ENCODE data around the gene SH2D7. TPM values are rescaled to one million over a fixed set of nuclear protein-coding genes. Genes with fewer than 3 reads are reported as not detected.

Gene SH2D7
- total and polyA plus RNA-seq, 2 donors (not counting 1 experiment from before 2014, with no cell fraction given): not detected

- Histone ChIP-seq H4K20me1 (ENCODE audit: control insufficient read depth, insufficient read depth, low read length, poor library complexity, severe bottlenecking) (peaks cover 8% of the 10 kb centered on the region), H3K9me3 (ENCODE audit: control extremely low read depth in 1 of 3, control insufficient read depth in 2 of 3, insufficient read depth in 1 of 3, low read length in 2 of 3) (no peaks in the 10 kb centered on the region), H3K9ac (ENCODE audit: low read length) (no peak overlapping the region), H3K36me3 (replicated peaks in 1 of 2; ENCODE audit: control extremely low read depth in 1 of 2, control insufficient read depth in 1 of 2, extremely low read depth in 1 of 2, insufficient read depth in 2 of 2, low read length in 1 of 2) (no peaks in the 10 kb centered on the region), H3K27ac (ENCODE audit: low read length in 2 of 2) (no peak overlapping the region), H3K4me2 (replicated peaks; ENCODE audit: low read depth, low read length, poor library complexity, severe bottlenecking) (no peak overlapping the region), H3K4me1 (ENCODE audit: control insufficient read depth in 2 of 2, insufficient read depth in 2 of 2, low read length in 2 of 2) (peaks cover 59 to 60% of the 10 kb centered on the region in 2 donors), H2AFZ (ENCODE audit: insufficient read depth, low read depth, low read length, poor library complexity, severe bottlenecking) (no peak overlapping the region), H3K79me2 (ENCODE audit: control insufficient read depth, insufficient read depth, low read length) (peaks cover 79% of the 10 kb centered on the region), H3K27me3 (replicated peaks in 1 of 4; ENCODE audit: control extremely low read depth in 1 of 4, control insufficient read depth in 3 of 4, insufficient read depth in 4 of 4, low read length in 3 of 4) (peaks cover 0 to 8% (median 0%) of the 10 kb centered on the region in 4 experiments), H3K4me3 (ENCODE audit: control extremely low read depth in 1 of 5, extremely low read depth in 1 of 5, insufficient read depth in 1 of 5, low read depth in 2 of 5, low read length in 4 of 5) (no peak overlapping the region)
- Mint-ChIP-seq H3K9me3 (ENCODE audit: insufficient read depth) (no peaks in the 10 kb centered on the region), H3K4me3 (no peak overlapping the region), H3K27ac (no peak overlapping the region), H3K4me1 (peaks cover 59% of the 10 kb centered on the region), H3K27me3 (no peaks in the 10 kb centered on the region)
- TF ChIP-seq EZH2 (IDR thresholded peaks at IDR 0.05; ENCODE audit: borderline replicate concordance, insufficient read depth, low read depth, low read length, poor library complexity, severe bottlenecking) (no peak), CTCF (IDR thresholded peaks at IDR 0.05) (no peak)
- DNase-seq (no peak), ATAC-seq (ENCODE audit: low read depth) (no peak)
- CTCF ChIA-PET: interaction anchor here (2.0 to 5.0 kb wide), 3 partner anchors 9 to 48 kb away, joined by 5 to 19 read pairs (median 11); no protein-coding TSS in a partner anchor
- POLR2A ChIA-PET: no interaction called here
- 72% methylated on average over 4 of the region's 5 CpGs for WGBS (ENCODE audit: insufficient coverage)
- intact Hi-C loops (cut with micrococcal nuclease): loop anchor here (5.0 kb wide), 1 partner anchor 43 kb away; no protein-coding TSS in a partner anchor
Observed at GRCh38 chr15:78060232-78060631, 32.1 kb upstream of the SH2D7 start.

GRCh38 chr15:78061963-78062427, 30.4 kb upstream of the SH2D7 start:
- peak overlapping the region; percentile 43 for H3K9ac ChIP-seq (ENCODE audit: low read length)
- H3K27ac Mint-ChIP-seq: peak overlapping the region; percentile 59
- H3K4me1 ChIP-seq (ENCODE audit: control insufficient read depth in 2 of 2, insufficient read depth in 2 of 2, low read length in 2 of 2): peaks cover 58 to 62% of the 10 kb centered on the region in 2 donors
- POLR2A ChIA-PET: interaction anchor here (0.7 kb wide), 1 partner anchor 93 kb away, joined by 3 read pairs; no protein-coding TSS in a partner anchor
- no peaks in the 10 kb centered on the region for H3K9me3 ChIP-seq (ENCODE audit: control extremely low read depth in 1 of 3, control insufficient read depth in 2 of 3, insufficient read depth in 1 of 3, low read length in 2 of 3)
- H2AFZ ChIP-seq (ENCODE audit: insufficient read depth, low read depth, low read length, poor library complexity, severe bottlenecking): peak overlapping the region; percentile 56
- H3K36me3 ChIP-seq (replicated peaks in 1 of 2; ENCODE audit: control extremely low read depth in 1 of 2, control insufficient read depth in 1 of 2, extremely low read depth in 1 of 2, insufficient read depth in 2 of 2, low read length in 1 of 2): no peaks in the 10 kb centered on the region
- peak overlapping the region; percentile 58 for H3K4me3 Mint-ChIP-seq
- ATAC-seq (ENCODE audit: low read depth) (peak; percentile 38), DNase-seq (peak; percentile 25)
- no peaks in the 10 kb centered on the region for H3K27me3 Mint-ChIP-seq
- peak overlapping the region; percentile 71 for H3K4me2 ChIP-seq (replicated peaks; ENCODE audit: low read depth, low read length, poor library complexity, severe bottlenecking)
- intact Hi-C loops (cut with micrococcal nuclease): loop anchor here (5.0 kb wide), 1 partner anchor 45 kb away; no protein-coding TSS in a partner anchor
- peaks cover 8% of the 10 kb centered on the region for H4K20me1 ChIP-seq (ENCODE audit: control insufficient read depth, insufficient read depth, low read length, poor library complexity, severe bottlenecking)
- WGBS (ENCODE audit: insufficient coverage): 0% methylated on average over 3 of the region's 6 CpGs
- H3K27ac ChIP-seq (ENCODE audit: low read length in 2 of 2): no peak overlapping the region
- no peaks in the 10 kb centered on the region for H3K9me3 Mint-ChIP-seq (ENCODE audit: insufficient read depth)
- TF ChIP-seq CTCF (IDR thresholded peaks at IDR 0.05) (no peak), EZH2 (IDR thresholded peaks at IDR 0.05; ENCODE audit: borderline replicate concordance, insufficient read depth, low read depth, low read length, poor library complexity, severe bottlenecking) (no peak)
- H3K4me1 Mint-ChIP-seq: peaks cover 42% of the 10 kb centered on the region
- peaks cover 0 to 8% (median 0%) of the 10 kb centered on the region in 4 experiments for H3K27me3 ChIP-seq (replicated peaks in 1 of 4; ENCODE audit: control extremely low read depth in 1 of 4, control insufficient read depth in 3 of 4, insufficient read depth in 4 of 4, low read length in 3 of 4)
- CTCF ChIA-PET: interaction anchor here (0.9 to 2.2 kb wide), 3 partner anchors 10 to 103 kb away, joined by 3 to 8 read pairs (median 8); no protein-coding TSS in a partner anchor
- H3K4me3 ChIP-seq (ENCODE audit: control extremely low read depth in 1 of 5, extremely low read depth in 1 of 5, insufficient read depth in 1 of 5, low read depth in 2 of 5, low read length in 4 of 5): peak overlapping the region in 3 of 5 experiments; percentile 12 to 32 (median 17)
- H3K79me2 ChIP-seq (ENCODE audit: control insufficient read depth, insufficient read depth, low read length): peaks cover 78% of the 10 kb centered on the region

Measured in B cell (primary cell).